Hepatocyte (in vitro differentiated cells): ENCODE data around the gene ZNF254.

ENCODE experiments used
- CTCF ChIP-seq: fragments of 200-600 bp; sonication (generic); IDR thresholded peaks from 2 replicates; pipeline ENCODE4 v1.5.1; 2016; ENCODE audit warnings: antibody characterized with exemption, mild to moderate bottlenecking; ENCODE audit not compliant: poor library complexity
- EZH2 ChIP-seq: fragments of 200-600 bp; sonication (generic); IDR thresholded peaks from 2 replicates; pipeline ENCODE4 v1.6.1; 2016; ENCODE audit warnings: antibody characterized with exemption, mild to moderate bottlenecking, borderline replicate concordance

- TF ChIP-seq CTCF, result no peak
- no peak for TF ChIP-seq EZH2
Observed at GRCh38 chr19:24063295-24063694, 23.7 kb upstream of the ZNF254 start.
